Activated T-cell treated with anti-CD3 and anti-CD28 coated beads, Interleukin-2, amount 50 U/mL, for 4 hours (primary cell): ENCODE results near the gene TLE7. TPM values are rescaled to one million over a fixed set of nuclear protein-coding genes. Genes with fewer than 3 reads are reported as not detected.
A peak's percentile ranks its signal among the peaks of the same experiment; 100 is the strongest.

Experiments used
- ATAC-seq, 2 donors: fragments of 200-7000 bp; cut with Tn5 transposase; one replicate each; pipeline ENCODE4 v1.10.0; 2021
- DNase-seq: peaks from one replicate; pipeline ENCODE4 v3.0.0-alpha.2; 2020
- H3K27me3 Mint-ChIP-seq: one replicate; pipeline ENCODE4 v1.8.0; 2021; ENCODE audit warnings: low read depth, mixed read lengths
- H3K36me3 Mint-ChIP-seq: one replicate; pipeline ENCODE4 v1.8.0; 2022; ENCODE audit warnings: mixed read lengths; ENCODE audit not compliant: insufficient read depth
- H3K4me1 Mint-ChIP-seq: one replicate; pipeline ENCODE4 v1.8.0; 2021; ENCODE audit warnings: low read depth, mixed read lengths
- H3K4me3 Mint-ChIP-seq: one replicate; pipeline ENCODE4 v1.8.0; 2021; ENCODE audit warnings: mild to moderate bottlenecking, moderate library complexity, mixed read lengths
- H3K9me3 Mint-ChIP-seq: one replicate; pipeline ENCODE4 v1.8.0; 2021; ENCODE audit warnings: mixed read lengths
- total RNA-seq, 3 donors: library from RNA; stranded (reverse); gene quantifications; one replicate each; pipeline ENCODE4 v1.2.1, GENCODE V29; 2021

The TLE7 gene
- total RNA-seq, 3 donors from 2014 or later: not detected

GRCh38 chr16:71412270-71413160 lies 29.3 kb downstream of the TLE7 start:
- Mint-ChIP-seq H3K9me3 (no peaks in the 10 kb centered on the region), H3K27me3 (peaks cover 46% of the 10 kb centered on the region), H3K36me3 (no peaks in the 10 kb centered on the region), H3K4me3 (no peak overlapping the region), H3K4me1 (peaks cover 7% of the 10 kb centered on the region)
- DNase-seq (peak; percentile 66), ATAC-seq (peak; percentile 71 to 72)

DNA sequence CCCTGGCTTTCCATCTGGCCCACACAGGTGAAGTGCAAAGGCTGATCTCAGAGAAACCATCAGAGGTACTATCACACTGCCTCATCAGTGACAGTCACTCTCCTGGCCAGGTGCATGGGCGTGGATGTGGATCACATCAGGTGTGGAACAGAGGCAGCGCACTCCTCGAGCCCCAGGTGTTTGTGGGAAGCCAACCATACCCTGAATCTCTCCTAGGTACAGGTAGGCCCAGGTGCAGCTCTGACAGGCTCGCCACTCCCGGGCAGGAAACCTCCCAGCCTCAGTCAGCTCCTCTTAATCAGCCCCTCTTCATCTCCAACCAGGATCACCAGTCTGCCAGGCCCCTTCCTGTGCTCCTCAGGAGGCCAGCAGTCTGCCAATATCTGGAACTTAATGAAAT lies 31.7 kb downstream of the TLE7 start:
- Mint-ChIP-seq H3K36me3 (no peaks in the 10 kb centered on the region), H3K27me3 (peaks cover 36% of the 10 kb centered on the region), H3K4me1 (peaks cover 11% of the 10 kb centered on the region), H3K9me3 (no peaks in the 10 kb centered on the region), H3K4me3 (no peak overlapping the region)
- DNase-seq (no peak), ATAC-seq (no peak)

DNA sequence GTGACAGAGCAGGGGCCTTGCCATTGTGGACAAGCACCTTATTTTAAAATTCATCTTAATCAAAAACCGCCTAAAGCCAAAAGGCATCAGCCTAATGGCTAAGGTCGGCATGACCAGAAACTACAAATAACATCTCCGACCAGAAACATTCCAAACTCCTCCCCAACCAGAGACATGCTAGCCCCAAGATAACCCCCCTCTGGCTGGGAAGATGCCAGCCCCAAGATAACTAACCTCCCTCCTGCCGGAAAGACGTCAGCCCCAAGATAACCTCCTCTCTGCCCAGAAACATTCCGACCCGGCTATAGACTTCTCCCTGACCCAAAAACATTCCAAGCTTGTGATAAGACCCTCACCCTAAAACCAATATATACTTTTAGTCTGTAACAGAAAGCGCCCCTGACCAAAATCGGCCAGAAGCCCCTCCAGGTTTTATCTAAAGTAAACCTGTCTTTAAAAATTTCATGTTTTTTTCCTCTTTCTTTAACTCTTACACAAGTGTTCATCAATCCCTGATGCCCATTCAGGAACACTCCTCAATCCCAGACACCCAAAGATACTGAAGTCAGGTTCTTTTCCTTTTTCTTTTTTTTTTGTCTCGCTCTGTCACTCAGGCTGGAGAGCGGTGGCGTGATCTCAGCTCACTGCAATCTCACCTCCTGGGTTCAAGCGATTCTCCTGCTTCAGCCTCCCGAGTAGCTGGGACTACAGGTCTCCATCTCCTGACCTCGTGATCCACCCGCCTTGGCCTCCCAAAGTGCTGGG lies 32.7 kb downstream of the TLE7 start:
- peaks cover 11% of the 10 kb centered on the region for H3K4me1 Mint-ChIP-seq
- no peaks in the 10 kb centered on the region for H3K36me3 Mint-ChIP-seq
- H3K4me3 Mint-ChIP-seq: no peak overlapping the region
- ATAC-seq (no peak), DNase-seq (no peak)
- peaks cover 37% of the 10 kb centered on the region for H3K27me3 Mint-ChIP-seq
- H3K9me3 Mint-ChIP-seq: no peaks in the 10 kb centered on the region

DNA sequence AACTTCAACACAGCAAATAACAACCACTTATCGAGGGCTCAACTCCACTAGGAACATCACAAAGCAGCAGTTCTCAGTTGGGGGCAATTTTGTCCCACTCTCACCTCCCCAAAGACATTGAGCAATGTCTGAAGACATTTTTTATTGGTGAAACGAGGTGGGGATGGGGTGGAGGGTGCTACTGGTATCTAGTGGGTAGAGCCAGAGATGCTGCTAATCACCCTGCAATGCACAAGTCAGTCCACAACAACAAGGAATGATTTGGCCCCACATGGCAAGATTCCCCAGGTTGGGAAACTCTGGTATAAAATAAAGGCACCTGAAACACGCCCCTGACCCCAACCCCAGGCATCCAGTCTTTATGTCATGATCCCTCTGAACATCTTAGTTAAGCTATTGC lies 33.3 kb downstream of the TLE7 start:
- no peaks in the 10 kb centered on the region for H3K9me3 Mint-ChIP-seq
- DNase-seq: no peak
- no peaks in the 10 kb centered on the region for H3K36me3 Mint-ChIP-seq
- ATAC-seq: no peak
- peaks cover 38% of the 10 kb centered on the region for H3K27me3 Mint-ChIP-seq
- no peak overlapping the region for H3K4me3 Mint-ChIP-seq
- H3K4me1 Mint-ChIP-seq: peaks cover 11% of the 10 kb centered on the region

GRCh38 chr16:71407731-71408130 lies 34.1 kb downstream of the TLE7 start:
- no peak for ATAC-seq

DNA sequence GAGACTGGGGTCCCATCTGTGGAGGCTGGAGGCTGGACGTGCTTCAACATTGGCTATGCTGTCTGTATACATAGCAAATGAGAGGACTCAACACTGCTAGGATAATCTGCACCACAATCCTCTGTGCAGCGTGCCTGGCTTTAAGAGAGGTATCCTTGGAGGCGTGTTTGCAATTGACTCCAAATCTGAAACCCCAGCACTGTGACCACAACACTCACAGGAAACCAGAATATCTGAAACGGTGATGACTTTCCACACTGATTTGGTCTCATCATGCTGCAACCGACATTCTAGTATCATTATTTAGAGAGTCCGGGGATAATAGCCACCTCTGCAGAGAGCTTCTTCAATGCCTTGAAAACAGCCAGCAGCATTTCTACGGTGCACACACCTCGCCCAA lies 35.1 kb downstream of the TLE7 start:
- H3K4me3 Mint-ChIP-seq: no peak overlapping the region
- no peak for DNase-seq
- no peaks in the 10 kb centered on the region for H3K9me3 Mint-ChIP-seq
- H3K4me1 Mint-ChIP-seq: peaks cover 7% of the 10 kb centered on the region
- peaks cover 36% of the 10 kb centered on the region for H3K27me3 Mint-ChIP-seq
- no peak for ATAC-seq
- H3K36me3 Mint-ChIP-seq: no peaks in the 10 kb centered on the region

More at GRCh38 chr16:71407731-71408130, 34.1 kb downstream of the TLE7 start:
- Mint-ChIP-seq H3K36me3 (no peaks in the 10 kb centered on the region), H3K4me1 (peaks cover 8% of the 10 kb centered on the region), H3K27me3 (peaks cover 38% of the 10 kb centered on the region), H3K9me3 (no peaks in the 10 kb centered on the region), H3K4me3 (no peak overlapping the region)
- DNase-seq: no peak

DNA sequence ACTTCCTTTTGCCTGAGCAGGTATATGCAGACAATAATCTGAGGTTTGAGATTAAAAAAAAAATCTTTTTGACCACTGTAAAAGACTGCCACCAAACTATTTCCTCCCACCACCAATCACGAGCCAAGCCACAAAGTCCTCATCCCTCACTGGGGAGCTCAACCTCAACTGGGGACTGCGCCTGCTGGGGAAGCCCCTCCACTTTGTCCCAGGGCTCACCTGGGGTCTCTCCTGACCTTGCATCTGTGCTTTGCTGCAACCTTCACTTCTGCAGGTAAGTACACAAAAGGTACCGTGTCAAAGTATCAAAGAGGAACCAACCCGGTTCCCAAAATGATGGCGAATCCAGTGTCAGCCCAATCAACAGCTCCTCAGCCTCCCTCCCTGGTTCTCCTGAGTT lies 35.5 kb downstream of the TLE7 start:
- peaks cover 33% of the 10 kb centered on the region for H3K27me3 Mint-ChIP-seq
- H3K4me3 Mint-ChIP-seq: no peak overlapping the region
- no peaks in the 10 kb centered on the region for H3K9me3 Mint-ChIP-seq
- no peaks in the 10 kb centered on the region for H3K36me3 Mint-ChIP-seq
- ATAC-seq: no peak
- peaks cover 7% of the 10 kb centered on the region for H3K4me1 Mint-ChIP-seq
- DNase-seq: no peak

- H3K27me3 Mint-ChIP-seq: peaks cover 38% of the 10 kb centered on the region
Measured at GRCh38 chr16:71404364-71404763, 37.5 kb downstream of the TLE7 start.

DNA sequence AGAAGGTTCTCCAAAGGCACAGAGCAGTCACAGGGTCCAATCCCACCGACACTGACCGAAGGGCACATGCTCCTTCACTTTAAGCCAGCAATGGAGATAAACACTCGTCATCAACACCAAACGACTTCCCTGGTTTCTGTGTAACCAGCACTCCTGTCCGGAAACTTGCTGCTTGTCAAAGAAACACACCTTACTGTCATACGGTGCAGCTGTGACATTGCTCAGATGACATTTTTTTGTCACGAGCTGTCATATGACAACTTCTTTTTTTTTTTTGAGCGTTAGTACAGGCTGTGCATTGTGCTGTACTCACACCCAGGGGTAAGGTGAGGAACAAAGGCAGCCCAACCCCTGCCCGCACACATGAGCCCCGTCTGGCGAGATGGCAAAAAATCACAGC lies 39.2 kb downstream of the TLE7 start:
- no peaks in the 10 kb centered on the region for H3K36me3 Mint-ChIP-seq
- peaks cover 4% of the 10 kb centered on the region for H3K4me1 Mint-ChIP-seq
- H3K4me3 Mint-ChIP-seq: no peak overlapping the region
- H3K9me3 Mint-ChIP-seq: no peaks in the 10 kb centered on the region
- H3K27me3 Mint-ChIP-seq: peaks cover 31% of the 10 kb centered on the region
- DNase-seq: no peak
- no peak for ATAC-seq

More at GRCh38 chr16:71404364-71404763, 37.5 kb downstream of the TLE7 start:
- Mint-ChIP-seq H3K9me3 (no peaks in the 10 kb centered on the region), H3K36me3 (no peaks in the 10 kb centered on the region), H3K4me3 (no peak overlapping the region), H3K4me1 (peaks cover 7% of the 10 kb centered on the region)
- DNase-seq (no peak), ATAC-seq (no peak)

GRCh38 chr16:71402007-71402406 lies 39.8 kb downstream of the TLE7 start:
- H3K4me3 Mint-ChIP-seq: no peak overlapping the region
- peaks cover 4% of the 10 kb centered on the region for H3K4me1 Mint-ChIP-seq
- ATAC-seq: no peak
- H3K9me3 Mint-ChIP-seq: no peaks in the 10 kb centered on the region
- H3K27me3 Mint-ChIP-seq: peaks cover 29% of the 10 kb centered on the region
- no peak for DNase-seq
- no peaks in the 10 kb centered on the region for H3K36me3 Mint-ChIP-seq

- Mint-ChIP-seq H3K4me1 (no peaks in the 10 kb centered on the region), H3K27me3 (peaks cover 31% of the 10 kb centered on the region), H3K9me3 (no peaks in the 10 kb centered on the region), H3K36me3 (no peaks in the 10 kb centered on the region), H3K4me3 (no peak overlapping the region)
- ATAC-seq (no peak), DNase-seq (no peak)
Measured at GRCh38 chr16:71399801-71400563, 41.9 kb downstream of the TLE7 start.

DNA sequence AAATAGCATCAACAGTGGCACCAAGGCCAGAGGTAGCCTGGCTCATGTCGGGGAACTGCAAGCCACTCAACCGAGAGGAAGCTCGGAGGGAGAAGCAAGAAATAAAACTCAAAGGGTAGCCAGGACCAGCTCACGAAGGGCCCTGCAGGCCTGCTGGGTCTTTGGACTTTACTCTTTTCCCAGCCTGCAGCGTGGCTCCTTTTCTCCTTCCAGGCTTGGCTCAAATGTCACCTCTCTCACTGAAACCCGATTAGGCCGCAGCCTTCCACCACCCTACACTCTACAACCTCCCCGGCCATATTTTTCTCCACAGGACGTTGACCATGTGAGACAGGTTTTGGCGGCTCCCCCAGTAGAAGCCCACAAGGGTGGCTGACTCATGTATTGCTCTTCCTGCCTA lies 45.3 kb downstream of the TLE7 start:
- H3K4me1 Mint-ChIP-seq: no peaks in the 10 kb centered on the region
- peaks cover 25% of the 10 kb centered on the region for H3K27me3 Mint-ChIP-seq

GRCh38 chr16:71389330-71389729 lies 52.5 kb downstream of the TLE7 start:
- ATAC-seq: no peak
- Mint-ChIP-seq H3K4me1 (peaks cover 1% of the 10 kb centered on the region), H3K27me3 (peaks cover 27% of the 10 kb centered on the region), H3K36me3 (no peaks in the 10 kb centered on the region), H3K4me3 (no peak overlapping the region), H3K9me3 (no peaks in the 10 kb centered on the region)
- no peak for DNase-seq

More for the DNA sequence above, 45.3 kb downstream of the TLE7 start:
- ATAC-seq: no peak
- no peaks in the 10 kb centered on the region for H3K36me3 Mint-ChIP-seq
- no peaks in the 10 kb centered on the region for H3K9me3 Mint-ChIP-seq
- DNase-seq: no peak
- H3K4me3 Mint-ChIP-seq: no peak overlapping the region
